ENCODE measurements around the gene FBRS. TPM values are rescaled to one million over a fixed set of nuclear protein-coding genes. Genes with fewer than 3 reads are reported as not detected.

The FBRS gene
- total and polyA plus RNA-seq, 2 donors (not counting 3 experiments of a cell fraction or from before 2014, with no cell fraction given) = 15.5 to 68.6 TPM

DNA sequence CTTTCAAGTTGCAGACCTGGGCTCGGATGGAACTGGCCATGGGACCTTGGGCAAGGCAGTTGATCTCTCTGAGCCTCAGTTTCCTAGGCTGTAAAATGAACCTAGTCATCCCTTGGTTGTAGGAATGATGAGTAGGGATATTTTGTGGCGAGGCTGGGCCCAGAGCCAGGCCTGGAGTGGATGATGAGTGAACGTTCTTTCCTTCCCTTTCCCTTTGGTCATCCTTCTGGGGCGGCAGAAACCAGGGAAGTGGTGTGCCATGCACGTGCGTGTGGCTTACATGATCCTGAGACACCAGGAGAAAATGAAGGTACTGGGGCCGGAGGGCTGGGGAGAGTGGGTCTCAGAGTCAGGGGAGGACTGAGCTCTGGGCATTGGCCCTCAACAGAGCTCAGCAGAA lies 8.4 kb downstream of the FBRS start:
- H3K9me3 ChIP-seq (replicated peaks; ENCODE audit: control insufficient read depth, insufficient read depth, low read length) = no peaks in the 10 kb centered on the region
- DNase-seq (ENCODE audit: low read depth, low spot score) = no peak
- no peak overlapping the region for H3K4me3 ChIP-seq (replicated peaks in 1 of 3; ENCODE audit: insufficient read depth in 1 of 3, low read depth in 1 of 3, low read length in 3 of 3)
- H3K4me1 ChIP-seq (ENCODE audit: control insufficient read depth, extremely low read depth, insufficient read depth, low read length) = no peaks in the 10 kb centered on the region
- H3K27me3 ChIP-seq (ENCODE audit: control insufficient read depth in 2 of 2, insufficient read depth in 2 of 2, low read length in 2 of 2) = no peaks in the 10 kb centered on the region
- peaks cover 23 to 64% of the 10 kb centered on the region in 2 experiments for H3K36me3 ChIP-seq (ENCODE audit: control insufficient read depth in 2 of 2, extremely low read depth in 1 of 2, insufficient read depth in 2 of 2, low read length in 2 of 2)
- ChIA-PET CTCF (interaction anchor here (1.7 kb wide), 1 partner anchor 27 kb away, joined by 19 read pairs; no protein-coding TSS in a partner anchor), POLR2A (interaction anchor here (0.6 kb wide), 1 partner anchor 47 kb away, joined by 3 read pairs; no protein-coding TSS in a partner anchor)
- no peak overlapping the region for H3K27ac ChIP-seq (ENCODE audit: insufficient read depth, low read depth, low read length)
- dilution Hi-C loops (cut with MboI; ENCODE audit: extremely low pct_ligation_motif_present, low sequenced_read_pairs) = no loop called here
- H2AFZ ChIP-seq (ENCODE audit: low read depth, low read length) = no peak overlapping the region
- intact Hi-C loops (cut with micrococcal nuclease) = no loop called here
- no peak overlapping the region for H3K4me2 ChIP-seq (ENCODE audit: insufficient read depth, low read length)
- H4K20me1 ChIP-seq (replicated peaks; ENCODE audit: control insufficient read depth, extremely low read depth, insufficient read depth, low read length) = no peaks in the 10 kb centered on the region
- H3K9me1 ChIP-seq (replicated peaks; ENCODE audit: control insufficient read depth, extremely low read depth, insufficient read depth, low read length) = no peaks in the 10 kb centered on the region
- no peak overlapping the region for H3K9ac ChIP-seq (replicated peaks; ENCODE audit: extremely low read depth, insufficient read depth, low read length)
- TF ChIP-seq JUN (IDR thresholded peaks at IDR 0.05; ENCODE audit: borderline replicate concordance, insufficient read depth, insufficient read length, low read depth) (no peak), GATA2 (IDR thresholded peaks at IDR 0.05; ENCODE audit: insufficient read depth, insufficient read length, low read depth, low read length) (no peak), FOS (IDR thresholded peaks at IDR 0.05; ENCODE audit: borderline replicate concordance, insufficient read depth, low read length) (no peak), EZH2 (IDR thresholded peaks at IDR 0.05; ENCODE audit: borderline replicate concordance, low read depth, low read length, severe bottlenecking) (no peak), POLR2AphosphoS5 (IDR thresholded peaks at IDR 0.05; ENCODE audit: insufficient read depth, low read depth, low read length) (no peak), MYC (IDR thresholded peaks at IDR 0.05; ENCODE audit: low read depth, low read length) (no peak), POLR2A (IDR thresholded peaks at IDR 0.05; ENCODE audit: low read depth, low read length) (no peak)
- TF ChIP-seq, protein P1, sequence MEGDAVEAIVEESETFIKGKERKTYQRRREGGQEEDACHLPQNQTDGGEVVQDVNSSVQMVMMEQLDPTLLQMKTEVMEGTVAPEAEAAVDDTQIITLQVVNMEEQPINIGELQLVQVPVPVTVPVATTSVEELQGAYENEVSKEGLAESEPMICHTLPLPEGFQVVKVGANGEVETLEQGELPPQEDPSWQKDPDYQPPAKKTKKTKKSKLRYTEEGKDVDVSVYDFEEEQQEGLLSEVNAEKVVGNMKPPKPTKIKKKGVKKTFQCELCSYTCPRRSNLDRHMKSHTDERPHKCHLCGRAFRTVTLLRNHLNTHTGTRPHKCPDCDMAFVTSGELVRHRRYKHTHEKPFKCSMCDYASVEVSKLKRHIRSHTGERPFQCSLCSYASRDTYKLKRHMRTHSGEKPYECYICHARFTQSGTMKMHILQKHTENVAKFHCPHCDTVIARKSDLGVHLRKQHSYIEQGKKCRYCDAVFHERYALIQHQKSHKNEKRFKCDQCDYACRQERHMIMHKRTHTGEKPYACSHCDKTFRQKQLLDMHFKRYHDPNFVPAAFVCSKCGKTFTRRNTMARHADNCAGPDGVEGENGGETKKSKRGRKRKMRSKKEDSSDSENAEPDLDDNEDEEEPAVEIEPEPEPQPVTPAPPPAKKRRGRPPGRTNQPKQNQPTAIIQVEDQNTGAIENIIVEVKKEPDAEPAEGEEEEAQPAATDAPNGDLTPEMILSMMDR (IDR thresholded peaks at IDR 0.05; ENCODE audit: extremely low read depth in 1 of 2, insufficient read depth in 1 of 2, low read depth in 1 of 2, low read length in 2 of 2) = no peak
- TF ChIP-seq, protein P2, sequence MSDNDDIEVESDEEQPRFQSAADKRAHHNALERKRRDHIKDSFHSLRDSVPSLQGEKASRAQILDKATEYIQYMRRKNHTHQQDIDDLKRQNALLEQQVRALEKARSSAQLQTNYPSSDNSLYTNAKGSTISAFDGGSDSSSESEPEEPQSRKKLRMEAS (IDR thresholded peaks at IDR 0.05; ENCODE audit: insufficient read depth, insufficient read length) = no peak
- H3K79me2 ChIP-seq (ENCODE audit: control insufficient read depth, insufficient read depth, low read length) = peaks cover 23% of the 10 kb centered on the region
- FAIRE-seq = no peak
- no TSS peak for BruUV-seq (replicated peaks)

Measured in endothelial cell of umbilical vein (primary cell).